Measurements from ENCODE around the gene CPNE9. TPM values are rescaled to one million over a fixed set of nuclear protein-coding genes. Genes with fewer than 3 reads are reported as not detected.

Gene CPNE9
- total RNA-seq, 1 donor from 2014 or later: not detected

- TF ChIP-seq CTCF (IDR thresholded peaks at IDR 0.05; ENCODE audit: insufficient read depth, low read length, severe bottlenecking): no peak
- Histone ChIP-seq H3K27me3 (ENCODE audit: control insufficient read depth, insufficient read depth, low read length) (no peaks in the 10 kb centered on the region), H3K4me3 (ENCODE audit: low read depth, low read length) (peak overlapping the region; percentile 14), H3K36me3 (ENCODE audit: control insufficient read depth, insufficient read depth, low read length) (peaks cover 2% of the 10 kb centered on the region)
- DNase-seq (ENCODE audit: low read depth) (peak; percentile 5), FAIRE-seq (no peak)
Measured at GRCh38 chr3:9704347-9705322, 1.0 kb downstream of the CPNE9 start.

- Histone ChIP-seq H3K27me3 (ENCODE audit: control insufficient read depth, insufficient read depth, low read length) (peaks cover 2% of the 10 kb centered on the region), H3K4me3 (ENCODE audit: low read depth, low read length) (no peak overlapping the region), H3K36me3 (ENCODE audit: control insufficient read depth, insufficient read depth, low read length) (no peaks in the 10 kb centered on the region)
- TF ChIP-seq CTCF (IDR thresholded peaks at IDR 0.05; ENCODE audit: insufficient read depth, low read length, severe bottlenecking): no peak
- DNase-seq (ENCODE audit: low read depth): no peak
- no peak for FAIRE-seq
Measured at GRCh38 chr3:9710174-9710739, 6.6 kb downstream of the CPNE9 start.

GRCh38 chr3:9712415-9712814 is 8.8 kb downstream of the CPNE9 start:
- H3K36me3 ChIP-seq (ENCODE audit: control insufficient read depth, insufficient read depth, low read length): no peaks in the 10 kb centered on the region
- no peak overlapping the region for H3K4me3 ChIP-seq (ENCODE audit: low read depth, low read length)
- FAIRE-seq (no peak), DNase-seq (ENCODE audit: low read depth) (no peak)
- no peak for TF ChIP-seq CTCF (IDR thresholded peaks at IDR 0.05; ENCODE audit: insufficient read depth, low read length, severe bottlenecking)
- peaks cover 2% of the 10 kb centered on the region for H3K27me3 ChIP-seq (ENCODE audit: control insufficient read depth, insufficient read depth, low read length)

- Histone ChIP-seq H3K27me3 (ENCODE audit: control insufficient read depth, insufficient read depth, low read length) (peaks cover 2% of the 10 kb centered on the region), H3K36me3 (ENCODE audit: control insufficient read depth, insufficient read depth, low read length) (no peaks in the 10 kb centered on the region), H3K4me3 (ENCODE audit: low read depth, low read length) (no peak overlapping the region)
- no peak for DNase-seq (ENCODE audit: low read depth)
- TF ChIP-seq CTCF (IDR thresholded peaks at IDR 0.05; ENCODE audit: insufficient read depth, low read length, severe bottlenecking): no peak
- no peak for FAIRE-seq
Measured at GRCh38 chr3:9713142-9713541, 9.5 kb downstream of the CPNE9 start.

GRCh38 chr3:9715136-9715535 is 11.5 kb downstream of the CPNE9 start:
- TF ChIP-seq CTCF (IDR thresholded peaks at IDR 0.05; ENCODE audit: insufficient read depth, low read length, severe bottlenecking): no peak
- no peaks in the 10 kb centered on the region for H3K36me3 ChIP-seq (ENCODE audit: control insufficient read depth, insufficient read depth, low read length)
- H3K27me3 ChIP-seq (ENCODE audit: control insufficient read depth, insufficient read depth, low read length): peaks cover 2% of the 10 kb centered on the region
- FAIRE-seq (no peak), DNase-seq (ENCODE audit: low read depth) (no peak)
- no peak overlapping the region for H3K4me3 ChIP-seq (ENCODE audit: low read depth, low read length)
